ENCODE data around the gene PRKACG.

The PRKACG gene

GRCh38 chr9:68983008-68983411 lies 30.9 kb downstream of the PRKACG start:
- H3K36me3 ChIP-seq (ENCODE audit: insufficient read depth, low read length) = no peaks in the 10 kb centered on the region
- H3K9ac ChIP-seq (ENCODE audit: low read depth, low read length) = no peak overlapping the region
- H3K4me1 ChIP-seq (ENCODE audit: insufficient read depth, low read length) = peaks cover 25% of the 10 kb centered on the region

GRCh38 chr9:68981789-68982188 lies 32.1 kb downstream of the PRKACG start:
- Histone ChIP-seq H3K4me1 (ENCODE audit: insufficient read depth, low read length) (peaks cover 25% of the 10 kb centered on the region), H3K9me3 (ENCODE audit: control insufficient read depth, insufficient read depth, low read length) (no peaks in the 10 kb centered on the region; the same call in 1 of the 2 replicates), H3K9ac (ENCODE audit: low read depth, low read length) (no peak overlapping the region), H3K36me3 (ENCODE audit: insufficient read depth, low read length) (no peaks in the 10 kb centered on the region)

More at GRCh38 chr9:68983008-68983411, 30.9 kb downstream of the PRKACG start:
- H3K9me3 ChIP-seq (ENCODE audit: control insufficient read depth, insufficient read depth, low read length) = no peaks in the 10 kb centered on the region; the same call in 1 of the 2 replicates

- Histone ChIP-seq H3K4me1 (ENCODE audit: insufficient read depth, low read length) (peaks cover 25% of the 10 kb centered on the region), H3K9ac (ENCODE audit: low read depth, low read length) (no peak overlapping the region), H3K9me3 (ENCODE audit: control insufficient read depth, insufficient read depth, low read length) (peaks cover 4% of the 10 kb centered on the region), H3K36me3 (ENCODE audit: insufficient read depth, low read length) (no peaks in the 10 kb centered on the region; the same call in 1 of the 2 replicates)
Measured at GRCh38 chr9:68980341-68980914, 33.5 kb downstream of the PRKACG start.

GRCh38 chr9:68979538-68980314 lies 34.2 kb downstream of the PRKACG start:
- H3K9me3 ChIP-seq (ENCODE audit: control insufficient read depth, insufficient read depth, low read length) = peaks cover 4% of the 10 kb centered on the region
- peaks cover 25% of the 10 kb centered on the region for H3K4me1 ChIP-seq (ENCODE audit: insufficient read depth, low read length)
- H3K36me3 ChIP-seq (ENCODE audit: insufficient read depth, low read length) = no peaks in the 10 kb centered on the region; the same call in 1 of the 2 replicates
- no peak overlapping the region for H3K9ac ChIP-seq (ENCODE audit: low read depth, low read length)

GRCh38 chr9:68978501-68978900 lies 35.4 kb downstream of the PRKACG start:
- H3K9me3 ChIP-seq (ENCODE audit: control insufficient read depth, insufficient read depth, low read length) = peaks cover 4% of the 10 kb centered on the region
- no peak overlapping the region for H3K9ac ChIP-seq (ENCODE audit: low read depth, low read length)
- peaks cover 25% of the 10 kb centered on the region for H3K4me1 ChIP-seq (ENCODE audit: insufficient read depth, low read length)
- H3K36me3 ChIP-seq (ENCODE audit: insufficient read depth, low read length) = no peaks in the 10 kb centered on the region; the same call in 1 of the 2 replicates

- Histone ChIP-seq H3K4me1 (ENCODE audit: insufficient read depth, low read length) (peaks cover 25% of the 10 kb centered on the region), H3K36me3 (ENCODE audit: insufficient read depth, low read length) (no peaks in the 10 kb centered on the region; the same call in 1 of the 2 replicates), H3K9me3 (ENCODE audit: control insufficient read depth, insufficient read depth, low read length) (peaks cover 4% of the 10 kb centered on the region), H3K9ac (ENCODE audit: low read depth, low read length) (no peak overlapping the region)
Measured at GRCh38 chr9:68978066-68978465, 35.8 kb downstream of the PRKACG start.

- H3K36me3 ChIP-seq (ENCODE audit: insufficient read depth, low read length) = no peaks in the 10 kb centered on the region; the same call in 1 of the 2 replicates
- peaks cover 4% of the 10 kb centered on the region for H3K9me3 ChIP-seq (ENCODE audit: control insufficient read depth, insufficient read depth, low read length)
- H3K9ac ChIP-seq (ENCODE audit: low read depth, low read length) = no peak overlapping the region
- H3K4me1 ChIP-seq (ENCODE audit: insufficient read depth, low read length) = peaks cover 11% of the 10 kb centered on the region; the same call in 1 of the 2 replicates
Measured at GRCh38 chr9:68975365-68976043, 38.4 kb downstream of the PRKACG start.

- Histone ChIP-seq H3K4me1 (ENCODE audit: insufficient read depth, low read length) (0 out of 2 replicates have a peak, but pooled peaks cover 5% of the 10 kb centered on the region), H3K36me3 (ENCODE audit: insufficient read depth, low read length) (no peaks in the 10 kb centered on the region; the same call in 1 of the 2 replicates), H3K9ac (ENCODE audit: low read depth, low read length) (no peak overlapping the region), H3K9me3 (ENCODE audit: control insufficient read depth, insufficient read depth, low read length) (peaks cover 4% of the 10 kb centered on the region)
Measured at GRCh38 chr9:68974901-68975300, 39.0 kb downstream of the PRKACG start.

- no peaks in the 10 kb centered on the region; the same call in 1 of the 2 replicates for H3K36me3 ChIP-seq (ENCODE audit: insufficient read depth, low read length)
- peaks cover 4% of the 10 kb centered on the region for H3K9me3 ChIP-seq (ENCODE audit: control insufficient read depth, insufficient read depth, low read length)
- H3K9ac ChIP-seq (ENCODE audit: low read depth, low read length) = no peak overlapping the region
- 0 out of 2 replicates have a peak, but pooled peaks cover 3% of the 10 kb centered on the region for H3K4me1 ChIP-seq (ENCODE audit: insufficient read depth, low read length)
Measured at GRCh38 chr9:68974431-68974830, 39.5 kb downstream of the PRKACG start.

- Histone ChIP-seq H3K36me3 (ENCODE audit: insufficient read depth, low read length) (no peaks in the 10 kb centered on the region; the same call in 1 of the 2 replicates), H3K9ac (ENCODE audit: low read depth, low read length) (no peak overlapping the region), H3K9me3 (ENCODE audit: control insufficient read depth, insufficient read depth, low read length) (peaks cover 4% of the 10 kb centered on the region), H3K4me1 (ENCODE audit: insufficient read depth, low read length) (no peaks in the 10 kb centered on the region)
Measured at GRCh38 chr9:68973619-68974018, 40.3 kb downstream of the PRKACG start.

- Histone ChIP-seq H3K9ac (ENCODE audit: low read depth, low read length) (no peak overlapping the region), H3K9me3 (ENCODE audit: control insufficient read depth, insufficient read depth, low read length) (no peaks in the 10 kb centered on the region; the same call in 1 of the 2 replicates), H3K36me3 (ENCODE audit: insufficient read depth, low read length) (no peaks in the 10 kb centered on the region), H3K4me1 (ENCODE audit: insufficient read depth, low read length) (no peaks in the 10 kb centered on the region)
Measured at GRCh38 chr9:68970151-68970550, 43.8 kb downstream of the PRKACG start.

GRCh38 chr9:68969538-68969937 lies 44.4 kb downstream of the PRKACG start:
- Histone ChIP-seq H3K4me1 (ENCODE audit: insufficient read depth, low read length) (no peaks in the 10 kb centered on the region), H3K9me3 (ENCODE audit: control insufficient read depth, insufficient read depth, low read length) (no peaks in the 10 kb centered on the region; the same call in 1 of the 2 replicates), H3K9ac (ENCODE audit: low read depth, low read length) (no peak overlapping the region), H3K36me3 (ENCODE audit: insufficient read depth, low read length) (no peaks in the 10 kb centered on the region)

- no peaks in the 10 kb centered on the region for H3K4me1 ChIP-seq (ENCODE audit: insufficient read depth, low read length)
- H3K9me3 ChIP-seq (ENCODE audit: control insufficient read depth, insufficient read depth, low read length) = no peaks in the 10 kb centered on the region; the same call in 1 of the 2 replicates
- H3K9ac ChIP-seq (ENCODE audit: low read depth, low read length) = no peak overlapping the region
Measured at GRCh38 chr9:68967800-68968199, 46.1 kb downstream of the PRKACG start.

GRCh38 chr9:68966496-68966944 lies 47.4 kb downstream of the PRKACG start:
- H3K9me3 ChIP-seq (ENCODE audit: control insufficient read depth, insufficient read depth, low read length) = no peaks in the 10 kb centered on the region; the same call in 1 of the 2 replicates
- no peaks in the 10 kb centered on the region for H3K4me1 ChIP-seq (ENCODE audit: insufficient read depth, low read length)
- no peak overlapping the region for H3K9ac ChIP-seq (ENCODE audit: low read depth, low read length)
- H3K36me3 ChIP-seq (ENCODE audit: insufficient read depth, low read length) = no peaks in the 10 kb centered on the region

More at GRCh38 chr9:68967800-68968199, 46.1 kb downstream of the PRKACG start:
- H3K36me3 ChIP-seq (ENCODE audit: insufficient read depth, low read length) = no peaks in the 10 kb centered on the region

All from ES-I3 (cell line).